DOHH2 (cell line): ENCODE data around the gene SULT4A1.

Experiments used
- EZH2phosphoT487 ChIP-seq: fragments of 200-600 bp; sonication (generic); IDR thresholded peaks from 2 replicates; pipeline ENCODE4 v1.6.1; 2017; ENCODE audit warnings: borderline replicate concordance, mild to moderate bottlenecking, antibody characterized with exemption, low read length, moderate library complexity, mixed read lengths
- TF ChIP-seq, protein P1 (sequence below): fragments of 200-600 bp; sonication (generic); IDR thresholded peaks from one replicate; pipeline ENCODE4 v1.5.1; 2014; ENCODE audit warnings: antibody characterized with exemption, mild to moderate bottlenecking, low read depth, low read length; ENCODE audit not compliant: poor library complexity, severe bottlenecking

DNA sequence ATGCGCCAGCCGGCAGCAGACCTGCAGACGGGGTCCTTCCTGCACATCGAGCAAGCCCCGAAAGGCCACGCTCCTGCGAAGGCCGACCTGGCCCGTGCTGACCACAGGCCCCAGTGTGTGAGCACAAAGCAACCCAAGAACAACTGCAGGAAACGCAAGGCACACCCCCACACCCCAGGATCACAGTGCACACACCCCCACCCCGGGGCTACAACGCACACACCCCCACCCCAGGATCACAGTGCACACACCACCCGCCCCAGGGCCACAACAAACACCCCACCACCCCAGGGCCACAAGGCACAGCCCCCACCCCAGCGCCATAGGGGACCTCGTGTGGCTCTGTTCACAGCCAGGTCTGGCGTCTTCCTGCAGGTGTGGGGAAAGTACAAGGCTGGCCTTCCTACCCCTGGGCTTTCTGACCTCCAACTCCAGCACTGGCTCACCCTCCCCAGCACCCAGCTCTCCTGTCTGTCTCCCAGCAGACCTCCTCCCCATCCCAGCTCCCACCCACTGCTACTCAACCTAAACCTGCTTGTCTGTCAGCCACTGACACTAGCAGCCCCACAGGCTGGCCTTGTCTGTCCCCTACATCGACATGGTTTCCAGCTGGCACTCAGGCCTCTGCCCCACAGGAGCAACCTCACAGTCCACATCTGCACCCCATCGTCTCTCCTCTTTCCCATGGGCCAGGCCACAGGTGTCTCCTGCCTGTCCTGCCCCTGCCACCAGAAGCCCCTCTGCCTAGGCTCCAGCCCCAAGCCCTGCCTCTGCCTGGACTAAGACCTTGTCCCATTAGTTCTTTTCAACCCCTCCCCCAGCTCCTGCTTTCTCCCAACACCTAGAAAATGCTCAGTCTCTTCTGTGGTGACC is 29.7 kb downstream of the SULT4A1 start:
- TF ChIP-seq, protein P1, sequence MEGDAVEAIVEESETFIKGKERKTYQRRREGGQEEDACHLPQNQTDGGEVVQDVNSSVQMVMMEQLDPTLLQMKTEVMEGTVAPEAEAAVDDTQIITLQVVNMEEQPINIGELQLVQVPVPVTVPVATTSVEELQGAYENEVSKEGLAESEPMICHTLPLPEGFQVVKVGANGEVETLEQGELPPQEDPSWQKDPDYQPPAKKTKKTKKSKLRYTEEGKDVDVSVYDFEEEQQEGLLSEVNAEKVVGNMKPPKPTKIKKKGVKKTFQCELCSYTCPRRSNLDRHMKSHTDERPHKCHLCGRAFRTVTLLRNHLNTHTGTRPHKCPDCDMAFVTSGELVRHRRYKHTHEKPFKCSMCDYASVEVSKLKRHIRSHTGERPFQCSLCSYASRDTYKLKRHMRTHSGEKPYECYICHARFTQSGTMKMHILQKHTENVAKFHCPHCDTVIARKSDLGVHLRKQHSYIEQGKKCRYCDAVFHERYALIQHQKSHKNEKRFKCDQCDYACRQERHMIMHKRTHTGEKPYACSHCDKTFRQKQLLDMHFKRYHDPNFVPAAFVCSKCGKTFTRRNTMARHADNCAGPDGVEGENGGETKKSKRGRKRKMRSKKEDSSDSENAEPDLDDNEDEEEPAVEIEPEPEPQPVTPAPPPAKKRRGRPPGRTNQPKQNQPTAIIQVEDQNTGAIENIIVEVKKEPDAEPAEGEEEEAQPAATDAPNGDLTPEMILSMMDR, result no peak
- no peak for TF ChIP-seq EZH2phosphoT487
